ENCODE data around the gene TNKS1BP1. TPM values are rescaled to one million over a fixed set of nuclear protein-coding genes. Genes with fewer than 3 reads are reported as not detected.

TNKS1BP1 gene
- total and polyA plus RNA-seq, 9 of the 15 experiments (the other 6 are each of a cell fraction or from before 2014, with no cell fraction given): 1.1 to 47.2 (median 10.9) TPM

GRCh38 chr11:57324886-57325734, at the start of gene TNKS1BP1 (continued):
- TF ChIP-seq ZNF609 (CRISPR knock-in tag; IDR thresholded peaks at IDR 0.05; ENCODE audit: borderline replicate concordance) (no peak), ATF6 (CRISPR knock-in tag; IDR thresholded peaks at IDR 0.05) (no peak), NFIC (IDR thresholded peaks at IDR 0.05) (0 out of 2 replicates have a peak, but pooled peaks have one; percentile 27), DPF2 (IDR thresholded peaks at IDR 0.05) (peak; percentile 46), MNT (conservative IDR thresholded peaks at IDR 0.05) (peak; percentile 63 to 83; a peak in 3 of 4 replicates), SIN3A (IDR thresholded peaks at IDR 0.05; ENCODE audit: borderline replicate concordance in 2 of 2, control insufficient read depth in 1 of 2, low read depth in 2 of 2, low read length in 2 of 2) (peak in 1 of 2 experiments; percentile 57; a peak in 1 of 4 replicates), HNRNPLL (IDR thresholded peaks at IDR 0.05; ENCODE audit: low read depth, low read length, poor library complexity, severe bottlenecking) (peak; percentile 79), RUNX1 (IDR thresholded peaks at IDR 0.05; ENCODE audit: low read depth) (no peak), RNF2 (IDR thresholded peaks at IDR 0.05) (no peak), POLR2G (IDR thresholded peaks at IDR 0.05; ENCODE audit: low read depth, low read length) (peak; percentile 96), BCL6 (CRISPR knock-in tag; IDR thresholded peaks at IDR 0.05) (no peak), TAF7 (tag; IDR thresholded peaks at IDR 0.05) (peak; percentile 86), CTCF (IDR thresholded peaks at IDR 0.05 in 2 of 3, conservative IDR thresholded peaks at IDR 0.05 in 1 of 3; ENCODE audit: insufficient read depth in 2 of 3, low read depth in 1 of 3, low read length in 3 of 3) (no peak), NR2C1 (IDR thresholded peaks at IDR 0.05) (no peak), NR2C1 (tag; IDR thresholded peaks at IDR 0.05) (peak; percentile 49), POLR2AphosphoS2 (IDR thresholded peaks at IDR 0.05; ENCODE audit: low read length) (peak; percentile 58), TFAM (CRISPR knock-in tag; conservative IDR thresholded peaks at IDR 0.05) (no peak), SUPT5H (IDR thresholded peaks at IDR 0.05) (peak; percentile 81)

All from K562 (cell line).